GM12873 (cell line): ENCODE data around the gene WASL.

Source experiments
- TF ChIP-seq, protein P1 (sequence below): IDR thresholded peaks from 2 replicates; pipeline ENCODE4 v1.5.1; 2012; ENCODE audit warnings: low read depth, mild to moderate bottlenecking, moderate library complexity, low read length, control low read depth; ENCODE audit not compliant: insufficient read depth; ENCODE audit errors: missing control alignments

Gene WASL

DNA sequence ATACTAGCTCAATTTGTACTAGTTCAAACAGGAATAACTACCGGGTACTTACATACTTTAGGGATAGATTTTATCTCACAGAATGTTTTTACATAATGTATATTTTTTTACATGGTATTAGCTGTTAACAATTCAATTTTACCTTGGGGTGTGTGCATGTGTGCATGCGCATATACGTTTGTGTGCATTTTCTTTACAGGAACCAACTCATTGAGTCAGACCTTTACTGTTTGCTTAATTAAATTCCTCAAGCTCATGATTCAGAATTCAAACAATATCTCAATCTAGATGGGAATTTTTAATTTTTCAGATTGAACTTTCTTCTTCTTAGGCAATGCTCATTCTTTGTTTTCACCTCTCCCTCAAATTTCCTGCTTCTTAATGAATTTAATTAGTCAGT lies 24.7 kb upstream of the WASL start:
- TF ChIP-seq, protein P1, sequence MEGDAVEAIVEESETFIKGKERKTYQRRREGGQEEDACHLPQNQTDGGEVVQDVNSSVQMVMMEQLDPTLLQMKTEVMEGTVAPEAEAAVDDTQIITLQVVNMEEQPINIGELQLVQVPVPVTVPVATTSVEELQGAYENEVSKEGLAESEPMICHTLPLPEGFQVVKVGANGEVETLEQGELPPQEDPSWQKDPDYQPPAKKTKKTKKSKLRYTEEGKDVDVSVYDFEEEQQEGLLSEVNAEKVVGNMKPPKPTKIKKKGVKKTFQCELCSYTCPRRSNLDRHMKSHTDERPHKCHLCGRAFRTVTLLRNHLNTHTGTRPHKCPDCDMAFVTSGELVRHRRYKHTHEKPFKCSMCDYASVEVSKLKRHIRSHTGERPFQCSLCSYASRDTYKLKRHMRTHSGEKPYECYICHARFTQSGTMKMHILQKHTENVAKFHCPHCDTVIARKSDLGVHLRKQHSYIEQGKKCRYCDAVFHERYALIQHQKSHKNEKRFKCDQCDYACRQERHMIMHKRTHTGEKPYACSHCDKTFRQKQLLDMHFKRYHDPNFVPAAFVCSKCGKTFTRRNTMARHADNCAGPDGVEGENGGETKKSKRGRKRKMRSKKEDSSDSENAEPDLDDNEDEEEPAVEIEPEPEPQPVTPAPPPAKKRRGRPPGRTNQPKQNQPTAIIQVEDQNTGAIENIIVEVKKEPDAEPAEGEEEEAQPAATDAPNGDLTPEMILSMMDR, result no peak

DNA sequence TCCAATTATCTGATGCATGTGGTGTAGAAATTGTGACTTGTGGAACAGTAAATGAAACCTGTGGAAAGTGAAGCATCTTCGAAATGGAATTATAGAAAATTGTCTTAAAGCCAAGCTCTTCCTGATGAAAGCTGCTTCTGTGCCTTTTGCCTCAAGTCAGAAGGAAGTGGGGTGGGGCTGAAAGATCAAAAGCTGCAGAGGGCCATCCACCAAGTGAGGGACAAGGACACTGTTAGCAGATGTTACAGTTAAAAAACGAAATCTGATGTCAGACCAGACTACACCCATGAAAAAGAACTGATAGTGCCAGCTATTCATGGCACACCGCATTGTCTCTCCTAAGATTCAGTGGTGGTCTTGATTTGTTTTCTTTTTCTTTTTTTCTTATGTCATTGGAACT lies 23.8 kb upstream of the WASL start:
- TF ChIP-seq, protein P1, result no peak

DNA sequence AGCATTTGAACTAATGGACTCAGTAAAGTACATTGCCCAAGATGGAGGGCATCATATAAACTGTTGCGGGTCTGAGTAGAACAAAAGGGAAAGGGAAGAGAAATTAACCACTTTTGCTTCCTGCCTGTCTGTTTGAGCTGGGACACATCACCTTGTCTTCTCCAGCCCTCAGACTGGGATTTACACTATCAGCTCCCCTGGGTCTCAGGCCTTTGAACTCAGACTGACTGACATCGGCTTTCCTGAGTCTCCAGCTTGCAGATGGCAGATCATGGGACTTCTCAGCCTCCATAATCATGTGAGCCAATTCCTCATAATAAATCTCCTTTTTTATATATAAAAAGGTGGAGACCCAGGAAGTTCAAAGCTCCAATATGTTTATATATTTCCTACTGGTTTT lies 23.0 kb upstream of the WASL start:
- TF ChIP-seq, protein P1, result no peak

DNA sequence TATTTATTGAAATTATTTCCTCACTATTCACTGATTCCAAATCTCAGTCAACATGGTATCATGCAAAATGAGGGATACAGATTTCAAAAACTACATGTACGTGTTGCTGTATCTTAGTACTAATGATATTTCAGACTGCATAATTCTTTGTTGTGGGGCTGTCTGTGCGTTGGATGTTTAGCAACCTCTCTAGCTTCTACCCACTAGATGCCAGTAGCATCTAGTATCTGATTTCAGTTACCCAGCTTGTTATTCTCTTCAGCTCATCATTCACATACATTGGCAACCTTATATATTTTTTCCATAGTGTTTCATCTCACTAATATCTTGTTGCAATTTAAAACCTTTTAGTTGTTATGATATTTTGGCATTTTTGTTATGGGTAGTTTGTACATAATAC lies 22.5 kb upstream of the WASL start:
- TF ChIP-seq, protein P1, result no peak

DNA sequence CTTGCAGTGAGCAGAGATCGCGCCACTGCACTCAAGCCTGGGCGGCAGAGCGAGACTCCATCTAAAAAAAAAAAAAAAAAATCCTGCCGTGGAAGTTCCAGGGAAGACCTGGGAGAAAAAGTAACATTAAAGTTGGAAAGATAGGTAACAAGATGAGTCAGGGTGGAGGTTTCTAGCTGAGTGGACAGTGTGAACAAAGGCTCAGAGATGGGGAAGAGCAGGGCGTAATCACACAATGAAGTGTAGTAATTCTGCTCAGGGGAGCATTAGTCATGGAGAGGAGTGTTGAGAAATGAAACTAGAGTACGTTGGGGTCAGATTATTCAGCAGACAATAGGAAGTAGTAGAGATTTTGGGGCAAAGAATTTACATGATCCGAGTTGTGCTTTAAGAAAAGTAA lies 21.6 kb upstream of the WASL start:
- TF ChIP-seq, protein P1, result no peak

DNA sequence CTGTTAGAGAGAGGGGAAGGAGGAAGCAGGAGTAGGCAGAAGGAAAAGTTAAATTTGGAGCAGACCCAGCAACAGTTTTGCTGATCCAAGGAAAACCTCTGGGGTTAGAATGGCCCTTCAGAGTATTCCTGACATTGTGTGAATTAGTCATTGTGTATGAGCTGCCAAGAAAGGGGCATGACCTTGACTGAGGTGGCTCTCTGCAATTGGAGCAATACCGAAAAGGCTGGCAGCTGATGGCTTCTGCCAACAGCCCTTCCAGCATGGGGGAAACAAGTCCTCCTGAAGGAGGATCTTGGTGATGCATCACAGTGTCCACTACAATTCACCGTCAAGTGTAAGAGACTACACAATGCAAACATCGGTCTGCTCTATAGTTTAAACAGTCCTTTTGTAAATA lies 20.6 kb upstream of the WASL start:
- TF ChIP-seq, protein P1, result no peak

DNA sequence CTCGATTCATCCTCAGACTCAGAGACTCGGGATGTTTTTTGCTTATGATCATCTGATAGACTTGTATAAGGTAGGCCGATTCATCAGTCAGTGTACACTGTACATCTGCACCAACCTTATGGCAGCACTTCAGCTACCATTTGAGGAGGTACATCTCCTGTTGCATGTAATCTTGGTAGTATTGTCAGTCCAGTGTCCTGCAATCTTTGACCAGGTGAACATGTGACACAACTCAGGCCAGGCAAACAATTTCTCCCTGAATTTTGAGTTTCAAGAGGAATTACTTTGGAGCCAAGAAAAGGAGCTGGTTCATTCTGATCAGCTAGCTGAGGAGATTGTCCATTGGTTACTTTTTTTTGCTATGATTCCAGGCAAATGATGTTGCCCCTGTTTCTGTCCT lies 19.7 kb upstream of the WASL start:
- TF ChIP-seq, protein P1, result no peak
